ENCODE data around the gene SPRED3.

SPRED3 gene

DNA sequence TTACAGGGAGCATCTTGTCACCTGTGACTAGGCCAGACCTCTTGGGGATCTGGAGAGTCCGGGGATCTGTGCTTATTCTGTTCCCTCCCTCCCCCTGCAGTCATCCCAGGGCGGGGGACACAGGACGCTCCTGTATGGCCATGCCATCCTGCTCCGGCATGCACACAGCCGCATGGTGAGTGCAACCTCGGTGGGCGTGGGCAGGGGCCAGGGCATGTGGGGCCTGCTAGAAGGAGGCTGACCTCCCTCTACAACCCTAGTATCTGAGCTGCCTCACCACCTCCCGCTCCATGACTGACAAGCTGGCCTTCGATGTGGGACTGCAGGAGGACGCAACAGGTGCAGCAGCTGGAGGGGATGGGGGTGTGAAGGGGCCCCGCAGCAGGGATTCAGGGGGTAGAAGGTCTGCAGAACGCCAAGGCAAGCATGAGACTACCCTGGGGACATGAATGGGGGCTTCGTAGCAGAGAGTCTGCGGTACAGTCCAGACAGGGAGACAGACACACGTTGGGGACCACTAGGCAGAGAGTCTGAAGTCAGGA is 55.0 kb downstream of the SPRED3 start:
- no peak for TF ChIP-seq CTCF (IDR thresholded peaks at IDR 0.05; ENCODE audit: extremely low read depth, missing control alignments)

DNA sequence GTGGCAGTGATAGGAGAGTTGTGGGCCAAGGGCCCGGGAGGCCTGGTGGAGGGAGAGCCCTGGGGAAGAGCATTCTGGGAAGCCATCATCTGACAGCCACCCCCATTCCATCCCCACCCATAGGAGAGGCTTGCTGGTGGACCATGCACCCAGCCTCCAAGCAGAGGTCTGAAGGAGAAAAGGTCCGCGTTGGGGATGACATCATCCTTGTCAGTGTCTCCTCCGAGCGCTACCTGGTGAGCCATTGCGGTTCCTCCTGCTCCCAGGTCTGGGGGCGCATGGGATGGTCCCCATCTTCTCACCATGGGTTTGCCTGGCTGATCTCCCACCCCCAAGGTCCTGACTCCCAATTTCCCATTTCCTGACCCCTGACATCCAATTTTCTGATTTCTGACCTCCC is 55.5 kb downstream of the SPRED3 start:
- DNase-seq (ENCODE audit: low spot score): no peak
- TF ChIP-seq CTCF (IDR thresholded peaks at IDR 0.05; ENCODE audit: extremely low read depth, missing control alignments): no peak

More for the DNA sequence above, 55.0 kb downstream of the SPRED3 start:
- no peak for DNase-seq (ENCODE audit: low spot score)

DNA sequence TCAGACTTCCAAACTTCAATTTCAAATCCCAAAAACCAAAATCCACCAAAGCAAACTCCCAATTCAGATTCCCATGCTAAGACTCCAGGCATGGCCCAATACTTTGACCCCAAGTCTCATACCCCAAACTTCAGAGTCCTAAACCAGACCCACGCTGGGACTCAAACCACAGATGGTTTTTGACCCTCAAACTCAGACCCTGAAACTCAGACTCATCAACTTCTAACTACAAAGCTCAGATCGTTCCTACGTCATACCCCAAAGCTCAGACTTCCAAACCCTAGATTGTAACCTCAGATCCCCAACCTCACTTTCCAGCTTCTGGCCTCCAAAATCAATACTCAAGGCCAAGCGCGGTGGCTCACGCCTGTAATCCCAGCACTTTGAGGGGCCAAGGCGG is 56.9 kb downstream of the SPRED3 start:
- TF ChIP-seq CTCF (IDR thresholded peaks at IDR 0.05; ENCODE audit: extremely low read depth, missing control alignments): no peak
- DNase-seq (ENCODE audit: low spot score): no peak

DNA sequence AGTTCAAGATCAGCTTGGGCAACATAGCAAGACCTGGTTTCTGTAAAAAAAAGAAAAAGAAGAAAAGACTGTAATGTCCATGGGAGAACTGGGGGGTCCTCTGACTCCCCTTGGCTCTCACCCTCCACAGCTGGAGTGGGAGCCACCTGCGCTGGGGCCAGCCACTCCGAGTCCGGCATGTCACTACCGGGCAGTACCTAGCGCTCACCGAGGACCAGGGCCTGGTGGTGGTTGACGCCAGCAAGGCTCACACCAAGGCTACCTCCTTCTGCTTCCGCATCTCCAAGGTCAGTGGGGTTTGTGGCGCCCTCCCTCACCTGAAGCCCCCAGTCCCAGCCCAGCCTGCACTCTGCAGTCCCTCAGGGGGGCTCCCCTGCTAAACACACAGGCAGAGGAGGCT is 59.7 kb downstream of the SPRED3 start:
- TF ChIP-seq CTCF (IDR thresholded peaks at IDR 0.05; ENCODE audit: extremely low read depth, missing control alignments): no peak
- no peak for DNase-seq (ENCODE audit: low spot score)

Measured in GM20000 (cell line).